Fibroblast of villous mesenchyme (primary cell): ENCODE data around the gene ACAA1. TPM values are rescaled to one million over a fixed set of nuclear protein-coding genes. Genes with fewer than 3 reads are reported as not detected.
A peak's percentile ranks its signal among the peaks of the same experiment; 100 is the strongest.

Experiments
- DNase-seq: peaks from one replicate; pipeline ENCODE4 v3.0.0-alpha.2; 2010; ENCODE audit warnings: low read depth
- H3K4me3 ChIP-seq: 2 replicates; pipeline ENCODE4 v1.5.1; 2011; ENCODE audit warnings: low read depth, mild to moderate bottlenecking, low read length
- CTCF ChIP-seq: IDR thresholded peaks from 2 replicates; pipeline ENCODE4 v1.5.1; 2012; ENCODE audit warnings: low read depth, mild to moderate bottlenecking, low read length; ENCODE audit not compliant: insufficient read depth
- total RNA-seq: library from RNA; depleted of rRNA; stranded (reverse); fragments of >200 nt; gene quantifications from 2 replicates; pipeline ENCODE4 v1.2.3, GENCODE V29; 2012

ACAA1 gene
- total RNA-seq, 1 donor = 18.1 TPM

- DNase-seq = no peak
- no peak overlapping the region for H3K4me3 ChIP-seq
- TF ChIP-seq CTCF = no peak
Measured at GRCh38 chr3:38118421-38119247, 18.3 kb downstream of the ACAA1 start.

GRCh38 chr3:38117748-38118420 lies 19.0 kb downstream of the ACAA1 start:
- no peak overlapping the region for H3K4me3 ChIP-seq
- peak; percentile 53 for DNase-seq
- peak; percentile 83 for TF ChIP-seq CTCF

- H3K4me3 ChIP-seq = no peak overlapping the region
- DNase-seq = no peak
- no peak for TF ChIP-seq CTCF
Measured at GRCh38 chr3:38117163-38117716, 19.7 kb downstream of the ACAA1 start.

GRCh38 chr3:38116471-38117162 lies 20.3 kb downstream of the ACAA1 start:
- DNase-seq = no peak
- no peak for TF ChIP-seq CTCF

GRCh38 chr3:38115645-38116427 lies 21.1 kb downstream of the ACAA1 start:
- H3K4me3 ChIP-seq = no peak overlapping the region
- DNase-seq = no peak
- no peak for TF ChIP-seq CTCF

More at GRCh38 chr3:38116471-38117162, 20.3 kb downstream of the ACAA1 start:
- H3K4me3 ChIP-seq = no peak overlapping the region
